G401.6 (cell line): ENCODE measurements around the gene USP12.

Source experiments
- FAIRE-seq: peaks from 2 replicates; lab custom pipeline; 2012; peaks lifted over from hg19 to GRCh38; lab: Jason Lieb, UNC

USP12 gene

GRCh38 chr13:27028683-27029480, 142.7 kb downstream of the USP12 start:
- FAIRE-seq, result no peak

- no peak for FAIRE-seq
These were observed 144.4 kb downstream of the USP12 start for GRCh38 chr13:27027086-27027667.

- FAIRE-seq, result no peak
These were observed 145.2 kb downstream of the USP12 start for GRCh38 chr13:27026396-27026795.

GRCh38 chr13:27024776-27025492, 146.7 kb downstream of the USP12 start:
- no peak for FAIRE-seq

- no peak for FAIRE-seq
These were observed 147.5 kb downstream of the USP12 start for GRCh38 chr13:27024074-27024461.

- no peak for FAIRE-seq
These were observed 148.1 kb downstream of the USP12 start for GRCh38 chr13:27023385-27024073.

- FAIRE-seq, result no peak
These were observed 148.9 kb downstream of the USP12 start for GRCh38 chr13:27022571-27023311.

GRCh38 chr13:27020415-27020814, 151.2 kb downstream of the USP12 start:
- no peak for FAIRE-seq

GRCh38 chr13:27018882-27019281, 152.7 kb downstream of the USP12 start:
- no peak for FAIRE-seq

- FAIRE-seq, result no peak
These were observed 153.2 kb downstream of the USP12 start for GRCh38 chr13:27018344-27018861.

- no peak for FAIRE-seq
These were observed 154.7 kb downstream of the USP12 start for GRCh38 chr13:27016875-27017274.
